GM18858 (cell line): ENCODE data around the gene CCDC188.

Source experiments
- ATAC-seq: cut with Tn5 transposase; IDR thresholded peaks from one replicate; pipeline ENCODE4 v1.9.1; 2021; ENCODE audit not compliant: unreplicated experiment

Gene CCDC188

GRCh38 chr22:20151276-20151588, 377 bp upstream of the CCDC188 start:
- ATAC-seq, result no peak

GRCh38 chr22:20149257-20150250, 1.3 kb downstream of the CCDC188 start:
- no peak for ATAC-seq

- no peak for ATAC-seq
These were observed 2.4 kb downstream of the CCDC188 start for GRCh38 chr22:20148414-20148813.

GRCh38 chr22:20147237-20147988, 3.4 kb downstream of the CCDC188 start:
- no peak for ATAC-seq

GRCh38 chr22:20146777-20147176, 4.1 kb downstream of the CCDC188 start:
- no peak for ATAC-seq

DNA sequence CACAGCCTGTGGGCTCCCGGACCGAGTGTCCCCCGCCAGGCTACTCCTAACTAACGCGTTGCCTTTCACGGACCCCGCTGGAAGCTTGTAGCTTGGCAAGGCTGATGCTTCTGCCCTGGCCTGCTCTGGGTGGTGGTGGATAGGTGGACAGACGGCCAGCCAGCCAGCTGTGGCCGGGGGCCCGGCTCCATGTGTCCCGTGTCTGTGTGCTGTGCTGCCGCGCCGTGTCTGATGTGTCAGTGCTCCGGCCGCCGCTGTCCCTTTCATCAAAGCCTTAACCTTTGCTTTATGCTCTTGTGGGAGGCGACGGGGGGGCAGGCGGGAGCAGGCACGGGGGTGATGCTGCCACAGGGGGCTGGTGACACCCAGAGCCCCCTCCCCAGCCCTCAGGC, 5.0 kb downstream of the CCDC188 start:
- ATAC-seq, result no peak

- ATAC-seq, result no peak
These were observed 5.5 kb downstream of the CCDC188 start for GRCh38 chr22:20145206-20145831.

DNA sequence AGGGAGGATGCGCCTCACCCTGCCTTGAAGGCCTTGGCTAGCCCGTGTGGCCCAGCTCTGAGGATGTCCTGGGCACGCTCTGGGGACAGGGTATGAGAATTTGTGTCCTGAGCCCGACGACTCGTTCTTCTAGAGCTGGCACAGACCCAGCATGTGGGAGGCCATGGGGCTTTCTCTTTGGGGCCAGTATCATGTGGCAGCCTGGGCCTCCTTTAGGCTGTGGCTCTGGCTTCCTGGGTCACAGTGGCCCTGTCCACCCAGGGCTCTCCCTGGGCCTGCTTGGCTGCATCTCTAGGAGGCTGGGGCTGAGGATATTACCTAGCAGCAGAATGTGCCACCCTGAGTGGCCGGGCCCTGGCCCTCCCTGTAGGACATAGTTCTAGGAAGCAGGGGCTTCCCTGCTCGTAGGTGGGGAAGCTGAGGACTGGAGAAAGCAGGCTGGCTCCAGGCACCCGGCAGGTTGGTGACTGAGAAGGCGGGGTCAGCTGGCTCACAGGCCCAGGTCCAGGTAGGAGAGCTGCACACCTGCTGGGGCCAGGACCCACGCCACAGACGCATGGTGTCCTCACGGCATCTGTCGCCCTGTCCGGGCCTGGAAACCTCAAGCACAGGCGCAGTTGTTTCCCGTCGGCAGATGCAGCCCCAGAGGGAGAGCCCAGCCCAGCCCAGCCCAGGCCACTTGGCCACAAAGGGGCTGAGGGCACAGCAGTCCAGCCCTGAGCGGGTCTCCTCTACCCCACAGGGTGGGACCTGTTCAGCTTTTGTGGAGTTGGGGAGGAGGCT, 6.8 kb downstream of the CCDC188 start:
- no peak for ATAC-seq

DNA sequence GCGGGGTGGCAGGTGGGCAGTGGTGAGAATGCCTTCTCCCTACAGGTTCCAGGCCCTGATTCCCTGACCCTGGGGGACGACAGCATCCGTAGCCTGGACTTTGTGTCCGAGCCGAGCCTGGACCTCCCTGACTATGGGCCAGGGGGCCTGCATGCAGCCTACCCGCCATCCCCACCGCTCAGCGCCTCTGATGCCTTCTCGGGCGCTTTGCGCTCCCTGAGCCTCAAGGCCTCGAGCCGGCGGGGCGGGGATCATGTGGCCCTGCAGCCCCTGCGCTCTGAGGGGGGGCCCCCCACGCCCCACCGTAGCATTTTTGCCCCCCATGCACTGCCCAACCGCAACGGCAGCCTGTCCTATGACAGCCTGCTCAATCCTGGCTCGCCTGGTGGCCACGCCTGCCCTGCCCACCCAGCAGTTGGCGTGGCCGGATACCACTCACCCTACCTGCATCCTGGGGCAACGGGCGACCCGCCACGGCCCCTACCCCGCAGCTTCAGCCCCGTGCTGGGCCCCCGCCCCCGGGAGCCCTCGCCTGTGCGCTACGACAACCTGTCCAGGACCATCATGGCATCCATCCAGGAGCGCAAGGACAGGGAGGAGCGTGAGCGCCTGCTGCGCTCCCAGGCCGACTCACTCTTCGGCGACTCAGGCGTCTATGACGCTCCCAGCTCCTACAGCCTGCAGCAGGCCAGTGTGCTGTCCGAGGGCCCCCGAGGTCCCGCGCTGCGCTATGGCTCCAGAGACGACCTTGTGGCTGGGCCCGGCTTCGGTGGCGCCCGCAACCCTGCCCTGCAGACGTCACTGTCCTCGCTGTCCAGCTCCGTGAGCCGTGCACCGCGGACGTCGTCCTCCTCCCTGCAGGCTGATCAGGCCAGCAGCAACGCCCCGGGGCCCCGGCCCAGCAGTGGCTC, 7.9 kb downstream of the CCDC188 start:
- no peak for ATAC-seq

- ATAC-seq, result no peak
These were observed 9.4 kb downstream of the CCDC188 start for GRCh38 chr22:20141186-20142077.

DNA sequence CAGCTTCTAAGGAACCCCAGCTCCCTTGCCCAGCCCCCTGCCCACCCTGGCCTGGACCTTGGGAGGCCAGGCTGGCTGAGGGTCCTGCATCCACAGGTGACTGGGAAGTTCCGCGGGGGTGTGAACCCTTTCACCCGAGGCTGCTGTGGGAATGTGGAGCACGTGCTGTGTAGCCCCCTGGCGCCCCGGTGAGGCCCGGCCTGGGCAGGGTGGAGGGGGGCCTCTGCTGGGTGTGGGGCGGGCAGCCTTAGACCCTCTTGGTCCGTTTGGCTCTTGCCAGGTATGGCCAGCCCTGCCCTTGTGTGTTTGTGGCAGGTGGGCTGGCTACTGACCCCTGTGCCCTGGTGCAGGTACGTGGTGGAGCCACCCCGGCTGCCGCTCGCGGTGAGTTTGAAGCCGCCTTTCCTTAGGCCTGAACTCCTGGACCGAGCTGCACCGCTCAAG, 10.3 kb downstream of the CCDC188 start:
- ATAC-seq, result no peak

DNA sequence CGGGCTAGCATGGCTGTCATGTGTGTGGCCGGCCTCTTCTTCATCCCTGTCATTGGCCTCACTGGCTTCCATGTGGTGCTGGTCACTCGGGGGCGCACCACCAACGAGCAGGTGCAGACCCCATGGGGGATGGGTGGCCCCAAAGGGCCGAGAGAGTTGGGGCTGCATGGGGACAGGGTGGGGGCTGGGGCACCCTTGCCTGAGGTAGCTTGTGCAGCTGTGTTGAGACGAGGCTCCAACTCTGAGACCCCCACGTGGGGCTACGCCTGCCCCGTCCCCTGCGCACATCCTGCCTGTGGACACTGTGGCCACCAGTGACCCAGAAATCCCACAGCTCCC, 10.8 kb downstream of the CCDC188 start:
- ATAC-seq, result no peak

- ATAC-seq, result no peak
These were observed 11.3 kb downstream of the CCDC188 start for GRCh38 chr22:20139391-20140106.

GRCh38 chr22:20138868-20139267, 12.0 kb downstream of the CCDC188 start:
- ATAC-seq, result no peak

DNA sequence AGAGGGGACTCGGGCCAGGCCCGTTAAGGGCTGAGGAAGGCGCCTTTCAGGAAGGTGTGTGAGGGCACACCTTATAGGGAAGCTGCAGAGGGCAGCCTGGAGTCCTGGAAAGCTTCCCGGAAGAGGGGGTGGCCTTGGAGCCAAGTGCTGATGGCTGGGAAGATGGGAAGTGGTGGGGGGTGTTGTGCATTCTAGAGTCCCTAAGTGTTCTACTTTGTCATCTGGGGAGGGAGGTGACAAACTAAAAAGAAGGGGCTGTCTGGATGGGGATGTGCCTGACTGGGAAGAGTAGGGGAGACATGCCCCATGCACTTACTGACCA, 12.5 kb downstream of the CCDC188 start:
- no peak for ATAC-seq

GRCh38 chr22:20137671-20138416, 13.0 kb downstream of the CCDC188 start:
- no peak for ATAC-seq

- no peak for ATAC-seq
These were observed 13.7 kb downstream of the CCDC188 start for GRCh38 chr22:20137113-20137512.

- ATAC-seq, result no peak
These were observed 14.3 kb downstream of the CCDC188 start for GRCh38 chr22:20136603-20136873.
